H9 (cell line): ENCODE measurements around the gene PRAF2. TPM values are rescaled to one million over a fixed set of nuclear protein-coding genes. Genes with fewer than 3 reads are reported as not detected.

Experiments used
- DNase-seq: peaks from one replicate; pipeline ENCODE4 v3.0.0-alpha.2; 2017
- H2AFZ ChIP-seq: one replicate; pipeline ENCODE4 v1.6.1; 2013; ENCODE audit warnings: mild to moderate bottlenecking, low read length, control low read depth, moderate library complexity
- H2AK5ac ChIP-seq: 2 replicates; pipeline ENCODE4 v1.6.1; 2013; ENCODE audit warnings: low read length, control low read depth, mixed read lengths; ENCODE audit not compliant: insufficient read length
- H2BK120ac ChIP-seq: one replicate; pipeline ENCODE4 v1.6.1; 2013; ENCODE audit warnings: low read depth, mild to moderate bottlenecking, low read length, control low read depth, inconsistent platforms; ENCODE audit not compliant: poor library complexity, severe bottlenecking
- H2BK12ac ChIP-seq: 2 replicates; pipeline ENCODE4 v1.6.1; 2013; ENCODE audit warnings: low read length, control low read depth, mixed read lengths, low read depth; ENCODE audit not compliant: insufficient read length
- H2BK15ac ChIP-seq: 2 replicates; pipeline ENCODE4 v1.6.1; 2013; ENCODE audit warnings: low read depth, low read length, control low read depth
- H2BK20ac ChIP-seq: one replicate; pipeline ENCODE4 v1.6.1; 2013; ENCODE audit warnings: low read depth, mild to moderate bottlenecking, low read length, control low read depth, inconsistent platforms; ENCODE audit not compliant: poor library complexity, severe bottlenecking
- H2BK5ac ChIP-seq: 2 replicates; pipeline ENCODE4 v1.6.1; 2013; ENCODE audit warnings: low read length, control low read depth, mixed read lengths; ENCODE audit not compliant: insufficient read length
- H3K14ac ChIP-seq: 2 replicates; pipeline ENCODE4 v1.6.1; 2013; ENCODE audit warnings: low read length, control low read depth; ENCODE audit not compliant: insufficient read depth
- H3K18ac ChIP-seq: 2 replicates; pipeline ENCODE4 v1.6.1; 2013; ENCODE audit warnings: low read depth, mild to moderate bottlenecking, mixed read lengths, low read length, control low read depth; ENCODE audit not compliant: insufficient read length
- H3K23ac ChIP-seq: 2 replicates; pipeline ENCODE4 v1.6.1; 2013; ENCODE audit warnings: low read length, control low read depth, mixed read lengths, low read depth; ENCODE audit not compliant: insufficient read length
- H3K23me2 ChIP-seq: 2 replicates; pipeline ENCODE4 v1.6.1; 2013; ENCODE audit warnings: low read depth, mild to moderate bottlenecking, mixed read lengths, low read length, control low read depth; ENCODE audit not compliant: insufficient read length, poor library complexity, severe bottlenecking
- H3K27ac ChIP-seq: 2 replicates; pipeline ENCODE4 v1.5.1; 2013; ENCODE audit warnings: low read length, control low read depth, mixed read lengths, low read depth; ENCODE audit not compliant: insufficient read length
- H3K27me3 ChIP-seq: 2 replicates; pipeline ENCODE4 v1.6.1; 2013; ENCODE audit warnings: low read length, control low read depth, inconsistent platforms; ENCODE audit not compliant: insufficient read depth
- H3K4ac ChIP-seq: 2 replicates; pipeline ENCODE4 v1.6.1; 2013; ENCODE audit warnings: low read depth, mild to moderate bottlenecking, control low read depth, inconsistent platforms, low read length, moderate library complexity
- H3K4me1 ChIP-seq: 2 replicates; pipeline ENCODE4 v1.6.1; 2013; ENCODE audit warnings: low read length, control low read depth, inconsistent platforms; ENCODE audit not compliant: insufficient read depth
- H3K4me2 ChIP-seq: 2 replicates; pipeline ENCODE4 v1.6.1; 2013; ENCODE audit warnings: low read length, control low read depth, mixed read lengths; ENCODE audit not compliant: insufficient read length, insufficient read depth
- H3K56ac ChIP-seq: 2 replicates; pipeline ENCODE4 v1.6.1; 2013; ENCODE audit warnings: low read depth, mild to moderate bottlenecking, mixed read lengths, low read length, control low read depth; ENCODE audit not compliant: insufficient read length
- H3K79me1 ChIP-seq: 2 replicates; pipeline ENCODE4 v1.6.1; 2013; ENCODE audit warnings: low read depth, mild to moderate bottlenecking, moderate library complexity, low read length, control low read depth, inconsistent platforms; ENCODE audit not compliant: insufficient read depth, poor library complexity, severe bottlenecking
- H3K79me2 ChIP-seq: 2 replicates; pipeline ENCODE4 v1.6.1; 2013; ENCODE audit warnings: low read length, control low read depth, inconsistent platforms; ENCODE audit not compliant: insufficient read depth
- H3K9ac ChIP-seq: 2 replicates; pipeline ENCODE4 v1.6.1; 2013; ENCODE audit warnings: low read length, control low read depth, mixed read lengths; ENCODE audit not compliant: insufficient read length; ENCODE audit errors: extremely low read depth
- H3K9me3 ChIP-seq: one replicate; pipeline ENCODE4 v1.6.1; 2013; ENCODE audit warnings: low read depth, low read length, inconsistent platforms; ENCODE audit not compliant: control insufficient read depth
- H3T11ph ChIP-seq: one replicate; pipeline ENCODE4 v1.6.1; 2013; ENCODE audit warnings: mild to moderate bottlenecking, low read length, control low read depth, inconsistent platforms
- H4K20me1 ChIP-seq: one replicate; pipeline ENCODE4 v1.6.1; 2013; ENCODE audit not compliant: control insufficient read depth, insufficient read length, insufficient read depth
- H4K5ac ChIP-seq: 2 replicates; pipeline ENCODE4 v1.6.1; 2013; ENCODE audit warnings: low read depth, mild to moderate bottlenecking, mixed read lengths, low read length, control low read depth; ENCODE audit not compliant: insufficient read length
- H4K8ac ChIP-seq: replicated peaks from 2 replicates; pipeline ENCODE4 v1.6.1; 2013; ENCODE audit warnings: low read length, control low read depth, mixed read lengths, low read depth; ENCODE audit not compliant: insufficient read length
- H4K91ac ChIP-seq: 2 replicates; pipeline ENCODE4 v1.6.1; 2013; ENCODE audit warnings: low read depth, mild to moderate bottlenecking, moderate library complexity, mixed read lengths, low read length, control low read depth; ENCODE audit not compliant: insufficient read length
- H3K27ac Mint-ChIP-seq, 3 experiments: 2 replicates in 2 of 3; 3 replicates in 1 of 3; pipeline ENCODE4 v1.8.0; 2020 to 2021; ENCODE audit warnings: mixed read lengths in 3 of 3, mild to moderate bottlenecking in 1 of 3, moderate library complexity in 1 of 3
- H3K27me3 Mint-ChIP-seq: 2 replicates; pipeline ENCODE4 v1.8.0; 2021; ENCODE audit warnings: low read depth, mild to moderate bottlenecking, moderate library complexity, mixed read lengths
- H3K36me3 Mint-ChIP-seq, 3 experiments: 2 replicates in 2 of 3; 3 replicates in 1 of 3; pipeline ENCODE4 v1.8.0; 2020 to 2021; ENCODE audit warnings: low read depth in 3 of 3, mixed read lengths in 3 of 3; ENCODE audit not compliant: insufficient read depth in 1 of 3
- H3K4me1 Mint-ChIP-seq, 2 experiments: 2 replicates each; pipeline ENCODE4 v1.8.0; 2020; ENCODE audit warnings: mixed read lengths in 2 of 2
- H3K4me3 Mint-ChIP-seq, 2 experiments: 2 replicates in 1 of 2; 3 replicates in 1 of 2; pipeline ENCODE4 v1.8.0; 2020 to 2021; ENCODE audit warnings: mild to moderate bottlenecking in 2 of 2, mixed read lengths in 2 of 2, moderate library complexity in 1 of 2
- H3K9me3 Mint-ChIP-seq, 2 experiments: 2 replicates in 1 of 2; 3 replicates in 1 of 2; pipeline ENCODE4 v1.8.0; 2020; ENCODE audit warnings: mild to moderate bottlenecking in 2 of 2, mixed read lengths in 2 of 2, moderate library complexity in 1 of 2
- WGBS: extraction: QIAGEN DNeasy Blood & Tissue Kit; methylation state at CpG from one replicate; pipeline ENCODE4 v1.1.7; 2013; ENCODE audit warnings: missing lambda C conversion rate, low lambda C conversion rate, mixed read lengths; ENCODE audit not compliant: insufficient read length; ENCODE audit errors: extremely low coverage; 5-methylcytosine and 5-hydroxymethylcytosine counted together
- total RNA-seq: library from RNA; stranded (reverse); gene quantifications from 2 replicates; pipeline ENCODE4 v1.2.1, GENCODE V29; 2021
- TF ChIP-seq, protein P1 (sequence below): fragments of 200-600 bp; sonication (generic); conservative IDR thresholded peaks from 3 replicates; pipeline ENCODE4 v1.8.0; 2021; ENCODE audit warnings: antibody characterized with exemption, mild to moderate bottlenecking

Gene PRAF2
- total RNA-seq, 1 experiment from 2014 or later = 13.4 TPM

DNA sequence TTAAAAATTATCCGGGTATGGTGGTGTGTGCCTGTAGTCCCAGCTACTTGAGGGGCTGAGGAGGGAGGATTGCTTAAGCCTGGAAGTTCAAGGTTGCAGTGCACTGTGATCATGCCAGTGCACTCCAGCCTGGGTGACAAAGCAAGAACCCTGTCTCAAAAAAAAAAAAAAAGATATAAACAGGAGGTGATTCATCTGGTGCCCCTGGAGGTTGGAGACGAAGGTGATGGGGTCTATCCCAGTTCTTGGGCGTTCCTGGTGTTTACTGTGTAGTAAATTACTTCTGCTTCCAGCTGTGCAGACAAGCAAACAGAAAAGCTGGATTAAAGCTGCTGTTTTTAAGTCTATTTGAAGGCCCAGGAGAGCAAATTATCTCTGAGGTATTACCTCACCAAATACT, 29.8 kb upstream of the PRAF2 start:
- no peak overlapping the region for H3K27ac Mint-ChIP-seq
- no peak for DNase-seq
- Histone ChIP-seq H3K27ac (no peak overlapping the region), H2AFZ (no peak overlapping the region), H4K5ac (no peak overlapping the region), H2BK120ac (no peak overlapping the region), H3K23me2 (no peaks in the 10 kb centered on the region), H3K79me1 (no peaks in the 10 kb centered on the region), H3K14ac (no peak overlapping the region), H4K91ac (no peak overlapping the region), H2BK12ac (no peak overlapping the region), H3K27me3 (no peaks in the 10 kb centered on the region), H4K8ac (no peak overlapping the region), H3K9ac (no peak overlapping the region), H2BK15ac (no peak overlapping the region), H2BK5ac (no peak overlapping the region), H3K79me2 (no peaks in the 10 kb centered on the region), H2BK20ac (no peak overlapping the region), H3T11ph (no peak overlapping the region), H3K56ac (no peak overlapping the region), H3K4me2 (no peak overlapping the region), H3K9me3 (no peaks in the 10 kb centered on the region), H3K4me1 (no peaks in the 10 kb centered on the region), H3K18ac (no peak overlapping the region), H2AK5ac (no peak overlapping the region), H4K20me1 (no peaks in the 10 kb centered on the region), H3K4ac (no peak overlapping the region), H3K23ac (no peak overlapping the region)
- no CpG with 5 or more reads among the region's 3 CpGs for WGBS
- H3K4me3 Mint-ChIP-seq = no peak overlapping the region
- TF ChIP-seq, protein P1, sequence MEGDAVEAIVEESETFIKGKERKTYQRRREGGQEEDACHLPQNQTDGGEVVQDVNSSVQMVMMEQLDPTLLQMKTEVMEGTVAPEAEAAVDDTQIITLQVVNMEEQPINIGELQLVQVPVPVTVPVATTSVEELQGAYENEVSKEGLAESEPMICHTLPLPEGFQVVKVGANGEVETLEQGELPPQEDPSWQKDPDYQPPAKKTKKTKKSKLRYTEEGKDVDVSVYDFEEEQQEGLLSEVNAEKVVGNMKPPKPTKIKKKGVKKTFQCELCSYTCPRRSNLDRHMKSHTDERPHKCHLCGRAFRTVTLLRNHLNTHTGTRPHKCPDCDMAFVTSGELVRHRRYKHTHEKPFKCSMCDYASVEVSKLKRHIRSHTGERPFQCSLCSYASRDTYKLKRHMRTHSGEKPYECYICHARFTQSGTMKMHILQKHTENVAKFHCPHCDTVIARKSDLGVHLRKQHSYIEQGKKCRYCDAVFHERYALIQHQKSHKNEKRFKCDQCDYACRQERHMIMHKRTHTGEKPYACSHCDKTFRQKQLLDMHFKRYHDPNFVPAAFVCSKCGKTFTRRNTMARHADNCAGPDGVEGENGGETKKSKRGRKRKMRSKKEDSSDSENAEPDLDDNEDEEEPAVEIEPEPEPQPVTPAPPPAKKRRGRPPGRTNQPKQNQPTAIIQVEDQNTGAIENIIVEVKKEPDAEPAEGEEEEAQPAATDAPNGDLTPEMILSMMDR = no peak
- H3K4me1 Mint-ChIP-seq = peaks cover 3 to 4% of the 10 kb centered on the region in 2 experiments; a peak in 2 of 4 replicates
- H3K36me3 Mint-ChIP-seq = peaks cover 4 to 10% (median 4%) of the 10 kb centered on the region in 3 experiments; a peak in 6 of 7 replicates
- no peaks in the 10 kb centered on the region; the same call in 1 of the 2 replicates for H3K27me3 Mint-ChIP-seq
- peaks cover 56 to 66% of the 10 kb centered on the region in 2 experiments for H3K9me3 Mint-ChIP-seq
